Measurements from ENCODE around the gene ATP8B3. TPM values are rescaled to one million over a fixed set of nuclear protein-coding genes. Genes with fewer than 3 reads are reported as not detected.

Gene ATP8B3
- total and polyA plus RNA-seq, 7 donors: 0.06 to 0.30 (median 0.17) TPM; not detected in 1

DNA sequence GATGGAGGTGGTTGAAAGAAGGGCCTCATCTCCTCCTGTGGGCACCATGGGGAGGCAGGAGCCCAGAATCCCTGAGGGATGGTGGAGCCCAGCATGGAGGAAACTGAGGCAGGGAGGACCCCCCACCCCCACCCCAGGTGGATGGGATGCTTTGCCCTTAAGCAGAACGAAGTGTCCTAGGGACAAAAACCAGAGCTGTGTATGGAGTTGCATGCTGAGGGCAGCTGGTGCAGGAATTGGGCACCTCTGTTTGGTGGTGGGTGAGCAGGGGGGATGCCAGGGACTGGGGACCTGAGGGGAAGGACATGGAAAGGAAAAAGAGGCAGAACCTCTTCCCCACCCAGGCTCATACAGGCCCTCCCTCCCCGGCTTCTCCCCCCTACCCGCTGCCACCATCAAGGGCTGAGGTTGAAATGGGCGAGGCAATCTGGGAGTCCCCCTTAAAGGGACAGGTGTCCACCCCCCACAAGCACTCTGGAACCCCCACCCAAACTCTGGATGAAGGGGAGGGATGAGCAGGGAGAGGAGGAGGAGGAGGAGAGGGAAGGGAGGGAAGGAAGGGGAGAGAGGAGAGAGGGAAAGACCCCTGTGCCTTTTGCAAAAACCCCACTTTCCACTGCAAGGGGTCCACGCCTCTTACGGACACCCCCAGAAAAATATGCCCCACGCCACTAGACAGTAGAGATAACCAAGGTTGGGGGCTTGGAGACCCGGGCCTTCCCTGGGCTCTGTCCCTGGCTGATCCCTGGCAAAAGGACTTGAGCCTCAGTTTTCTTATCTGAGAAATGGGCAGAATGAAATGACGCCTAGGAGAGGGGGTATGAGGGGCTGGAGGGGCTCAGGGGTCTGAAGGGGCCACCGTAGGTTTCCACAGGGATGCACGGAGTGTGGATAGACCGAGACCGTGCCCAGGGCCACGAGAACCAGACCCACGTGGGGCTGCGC is 52.8 kb downstream of the ATP8B3 start:
- H3K9me3 ChIP-seq: no peaks in the 10 kb centered on the region
- intact Hi-C loops (cut with DNase I): no loop called here
- H3K36me3 ChIP-seq (ENCODE audit: insufficient read depth in 1 of 2, low read depth in 1 of 2): no peaks in the 10 kb centered on the region
- WGBS, 3 donors: 14 to 24% (median 18%) methylated on average over 14 to 16 of the region's 16 CpGs
- DNase-seq: no peak
- H3K27me3 ChIP-seq (ENCODE audit: insufficient read depth in 3 of 3, low read length in 2 of 3): peaks cover 0 to 98% (median 44%) of the 10 kb centered on the region in 3 donors
- H3K4me1 ChIP-seq: no peaks in the 10 kb centered on the region
- TF ChIP-seq CTCF (IDR thresholded peaks at IDR 0.05): no peak
- no peak for ATAC-seq
- no peak overlapping the region for H3K4me3 ChIP-seq
- no peak overlapping the region for H3K27ac ChIP-seq

GRCh38 chr19:1758231-1758577 is 53.9 kb downstream of the ATP8B3 start:
- H3K4me1 ChIP-seq: no peaks in the 10 kb centered on the region
- no peak overlapping the region for H3K4me3 ChIP-seq
- no peaks in the 10 kb centered on the region for H3K9me3 ChIP-seq
- H3K36me3 ChIP-seq (ENCODE audit: insufficient read depth in 1 of 2, low read depth in 1 of 2): no peaks in the 10 kb centered on the region
- ATAC-seq: no peak
- intact Hi-C loops (cut with DNase I): no loop called here
- no peak for TF ChIP-seq CTCF (IDR thresholded peaks at IDR 0.05)
- WGBS, 3 donors: 1 to 4% (median 3%) methylated on average over 10 of the region's 10 CpGs
- DNase-seq: no peak
- H3K27ac ChIP-seq: no peak overlapping the region
- H3K27me3 ChIP-seq (ENCODE audit: insufficient read depth in 3 of 3, low read length in 2 of 3): peaks cover 0 to 88% (median 43%) of the 10 kb centered on the region in 3 donors

DNA sequence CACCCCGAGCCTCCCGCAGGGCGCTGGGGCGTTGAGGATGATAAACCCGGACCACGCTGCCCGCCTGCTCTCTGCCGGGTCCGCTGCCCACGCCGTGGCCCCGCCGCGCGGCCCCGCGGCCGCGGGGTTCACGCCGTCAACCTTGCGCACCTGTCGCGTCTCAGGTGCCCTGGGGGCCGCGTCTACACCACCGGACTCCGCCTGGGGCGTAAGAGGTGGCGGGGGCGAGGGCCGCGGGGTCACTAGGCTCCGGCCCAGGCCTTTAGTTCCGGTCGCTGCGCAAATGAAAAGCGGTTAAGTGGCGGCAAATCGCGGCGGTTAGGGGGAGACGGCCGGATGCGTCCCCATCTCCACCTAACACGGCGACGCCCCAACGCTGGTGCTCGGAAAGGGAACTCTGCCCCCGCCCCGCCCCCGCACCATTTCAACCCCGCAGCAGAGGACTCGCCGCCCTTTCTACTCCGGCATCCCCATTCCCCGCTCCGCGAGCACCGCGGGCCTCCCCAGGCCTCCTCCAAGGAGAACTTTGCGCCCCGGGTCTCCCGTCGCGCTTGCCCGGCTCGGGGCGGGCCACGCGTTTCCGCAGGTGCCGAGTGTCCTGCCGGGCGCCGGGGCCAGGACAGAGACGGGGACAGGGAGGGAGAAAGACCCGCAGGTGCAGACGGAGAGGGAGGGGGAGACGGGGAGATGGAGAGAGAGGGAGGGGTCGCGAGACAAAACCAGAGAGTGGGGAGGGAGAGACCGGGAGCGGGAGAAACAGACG is 54.4 kb downstream of the ATP8B3 start:
- Histone ChIP-seq H3K36me3 (ENCODE audit: insufficient read depth in 1 of 2, low read depth in 1 of 2) (no peaks in the 10 kb centered on the region), H3K4me3 (no peak overlapping the region), H3K27me3 (ENCODE audit: insufficient read depth in 3 of 3, low read length in 2 of 3) (peaks cover 0 to 88% (median 46%) of the 10 kb centered on the region in 3 donors), H3K4me1 (no peaks in the 10 kb centered on the region), H3K27ac (no peak overlapping the region), H3K9me3 (no peaks in the 10 kb centered on the region)
- DNase-seq (no peak), ATAC-seq (no peak)
- 1% methylated on average over 62 to 86 of the region's 86 CpGs for WGBS, 3 donors
- intact Hi-C loops (cut with DNase I): no loop called here
- TF ChIP-seq CTCF (IDR thresholded peaks at IDR 0.05): no peak

GRCh38 chr19:1756705-1757465 is 55.2 kb downstream of the ATP8B3 start:
- Histone ChIP-seq H3K27me3 (ENCODE audit: insufficient read depth in 3 of 3, low read length in 2 of 3) (peaks cover under 1 to 88% (median 48%) of the 10 kb centered on the region in 3 donors), H3K4me1 (no peaks in the 10 kb centered on the region), H3K27ac (no peak overlapping the region), H3K36me3 (ENCODE audit: insufficient read depth in 1 of 2, low read depth in 1 of 2) (no peaks in the 10 kb centered on the region), H3K9me3 (no peaks in the 10 kb centered on the region), H3K4me3 (no peak overlapping the region)
- ATAC-seq (no peak), DNase-seq (no peak)
- TF ChIP-seq CTCF (IDR thresholded peaks at IDR 0.05): no peak
- intact Hi-C loops (cut with DNase I): no loop called here
- 3 to 5% (median 4%) methylated on average over 26 to 29 of the region's 29 CpGs for WGBS, 3 donors
